ENCODE data around the gene MYL7.
"Not testable (repeated sequence)": the region's sequence is repeated elsewhere in the genome, so short reads cannot be mapped to it uniquely, and the experiment has no call there.

Gene MYL7

GRCh38 chr7:44172352-44172751, 31.2 kb upstream of the MYL7 start:
- DNase-seq (ENCODE audit: extremely low read depth in 1 of 2, low read depth in 1 of 2), result no peak

GRCh38 chr7:44171901-44172300, 30.8 kb upstream of the MYL7 start:
- not testable (repeated sequence) for DNase-seq (ENCODE audit: extremely low read depth in 1 of 2, low read depth in 1 of 2)

- no peak for DNase-seq (ENCODE audit: extremely low read depth in 1 of 2, low read depth in 1 of 2)
Measured at GRCh38 chr7:44167920-44168319, 26.8 kb upstream of the MYL7 start.

- no peak for DNase-seq (ENCODE audit: extremely low read depth in 1 of 2, low read depth in 1 of 2)
Measured at GRCh38 chr7:44163591-44163990, 22.5 kb upstream of the MYL7 start.

GRCh38 chr7:44162785-44163395, 21.8 kb upstream of the MYL7 start:
- DNase-seq (ENCODE audit: extremely low read depth in 1 of 2, low read depth in 1 of 2), result no peak

- no peak for DNase-seq (ENCODE audit: extremely low read depth in 1 of 2, low read depth in 1 of 2)
Measured at GRCh38 chr7:44162179-44162578, 21.0 kb upstream of the MYL7 start.

GRCh38 chr7:44161371-44161770, 20.2 kb upstream of the MYL7 start:
- DNase-seq (ENCODE audit: extremely low read depth in 1 of 2, low read depth in 1 of 2), result no peak

- DNase-seq (ENCODE audit: extremely low read depth in 1 of 2, low read depth in 1 of 2), result no peak
Measured at GRCh38 chr7:44159824-44160630, 18.9 kb upstream of the MYL7 start.

GRCh38 chr7:44158873-44159631, 17.9 kb upstream of the MYL7 start:
- no peak for DNase-seq (ENCODE audit: extremely low read depth in 1 of 2, low read depth in 1 of 2)

GRCh38 chr7:44158096-44158872, 17.2 kb upstream of the MYL7 start:
- DNase-seq (ENCODE audit: extremely low read depth in 1 of 2, low read depth in 1 of 2), result no peak

- no peak for DNase-seq (ENCODE audit: extremely low read depth in 1 of 2, low read depth in 1 of 2)
Measured at GRCh38 chr7:44157116-44158080, 16.3 kb upstream of the MYL7 start.

GRCh38 chr7:44156453-44157010, 15.4 kb upstream of the MYL7 start:
- DNase-seq (ENCODE audit: extremely low read depth in 1 of 2, low read depth in 1 of 2), result no peak

- DNase-seq (ENCODE audit: extremely low read depth in 1 of 2, low read depth in 1 of 2), result no peak
Measured at GRCh38 chr7:44155191-44156185, 14.4 kb upstream of the MYL7 start.

- DNase-seq (ENCODE audit: extremely low read depth in 1 of 2, low read depth in 1 of 2), result no peak
Measured at GRCh38 chr7:44154703-44155102, 13.6 kb upstream of the MYL7 start.

GRCh38 chr7:44153948-44154335, 12.8 kb upstream of the MYL7 start:
- no peak for DNase-seq (ENCODE audit: extremely low read depth in 1 of 2, low read depth in 1 of 2)

GRCh38 chr7:44152971-44153947, 12.1 kb upstream of the MYL7 start:
- DNase-seq (ENCODE audit: extremely low read depth in 1 of 2, low read depth in 1 of 2), result no peak

GRCh38 chr7:44151956-44152355, 10.8 kb upstream of the MYL7 start:
- no peak for DNase-seq (ENCODE audit: extremely low read depth in 1 of 2, low read depth in 1 of 2)
